SK-N-SH treated with all-trans-retinoic acid at 6 μM for 48 hours (cell line): ENCODE results near the gene EDAR.

Experiments used
- ARNTL ChIP-seq: fragments of 450-650 bp; formaldehyde crosslinking; IDR thresholded peaks from 2 replicates; pipeline ENCODE4 v1.5.0; 2020; ENCODE audit warnings: low read depth, mild to moderate bottlenecking, moderate library complexity, borderline replicate concordance
- BACH2 ChIP-seq: fragments of 250-450 bp; sonication (Bioruptor Pico); IDR thresholded peaks from 2 replicates; pipeline ENCODE4 v1.9.0; 2021; ENCODE audit warnings: mild to moderate bottlenecking, borderline replicate concordance
- CSDC2 ChIP-seq: fragments of 250-450 bp; sonication (Bioruptor Pico); IDR thresholded peaks from 2 replicates; pipeline ENCODE4 v1.5.0; 2020; ENCODE audit warnings: mild to moderate bottlenecking, moderate library complexity
- ESRRG ChIP-seq: fragments of 250-450 bp; sonication (Bioruptor Pico); IDR thresholded peaks from 2 replicates; pipeline ENCODE4 v1.6.1; 2021; ENCODE audit warnings: mild to moderate bottlenecking
- OSR1 ChIP-seq: fragments of 250-450 bp; sonication (Bioruptor Pico); IDR thresholded peaks from 2 replicates; pipeline ENCODE4 v1.8.0; 2022; ENCODE audit warnings: moderate library complexity, mild to moderate bottlenecking, inconsistent platforms
- PPARA ChIP-seq: fragments of 250-450 bp; sonication (Bioruptor Pico); IDR thresholded peaks from 2 replicates; pipeline ENCODE4 v1.5.0; 2020; ENCODE audit warnings: mild to moderate bottlenecking, borderline replicate concordance
- RARB ChIP-seq: fragments of 250-450 bp; sonication (Bioruptor Pico); IDR thresholded peaks from 2 replicates; pipeline ENCODE4 v1.8.0; 2021; ENCODE audit warnings: mild to moderate bottlenecking, moderate library complexity
- ZC3H10 ChIP-seq: fragments of 250-450 bp; sonication (Bioruptor Pico); IDR thresholded peaks from 2 replicates; pipeline ENCODE4 v1.5.1; 2021; ENCODE audit warnings: mild to moderate bottlenecking, moderate library complexity
- ZFP3 ChIP-seq: fragments of 250-450 bp; sonication (Bioruptor Pico); IDR thresholded peaks from 2 replicates; pipeline ENCODE4 v1.5.0; 2020; ENCODE audit warnings: mild to moderate bottlenecking, moderate library complexity
- ZFP30 ChIP-seq: fragments of 450-650 bp; formaldehyde crosslinking; IDR thresholded peaks from 2 replicates; pipeline ENCODE4 v1.5.0; 2022; ENCODE audit warnings: mild to moderate bottlenecking, moderate library complexity
- ZNF565 ChIP-seq: fragments of 450-650 bp; formaldehyde crosslinking; conservative IDR thresholded peaks from 2 replicates; pipeline ENCODE4 v1.5.0; 2020; ENCODE audit warnings: low read depth, mild to moderate bottlenecking, moderate library complexity
- TF ChIP-seq, protein P1 (sequence below): fragments of 250-450 bp; sonication (Bioruptor Pico); IDR thresholded peaks from 2 replicates; pipeline ENCODE4 v1.8.0; 2020; ENCODE audit warnings: mild to moderate bottlenecking, moderate library complexity, borderline replicate concordance
- TF ChIP-seq, protein P2 (sequence below): fragments of 250-450 bp; sonication (Bioruptor Pico); IDR thresholded peaks from 2 replicates; pipeline ENCODE4 v1.5.1; 2020; ENCODE audit warnings: low read depth, mild to moderate bottlenecking, moderate library complexity
- TF ChIP-seq, protein P3 (sequence below): fragments of 250-450 bp; sonication (Bioruptor Pico); IDR thresholded peaks from 2 replicates; pipeline ENCODE4 v1.5.1; 2021; ENCODE audit warnings: mild to moderate bottlenecking, moderate library complexity

DNA sequence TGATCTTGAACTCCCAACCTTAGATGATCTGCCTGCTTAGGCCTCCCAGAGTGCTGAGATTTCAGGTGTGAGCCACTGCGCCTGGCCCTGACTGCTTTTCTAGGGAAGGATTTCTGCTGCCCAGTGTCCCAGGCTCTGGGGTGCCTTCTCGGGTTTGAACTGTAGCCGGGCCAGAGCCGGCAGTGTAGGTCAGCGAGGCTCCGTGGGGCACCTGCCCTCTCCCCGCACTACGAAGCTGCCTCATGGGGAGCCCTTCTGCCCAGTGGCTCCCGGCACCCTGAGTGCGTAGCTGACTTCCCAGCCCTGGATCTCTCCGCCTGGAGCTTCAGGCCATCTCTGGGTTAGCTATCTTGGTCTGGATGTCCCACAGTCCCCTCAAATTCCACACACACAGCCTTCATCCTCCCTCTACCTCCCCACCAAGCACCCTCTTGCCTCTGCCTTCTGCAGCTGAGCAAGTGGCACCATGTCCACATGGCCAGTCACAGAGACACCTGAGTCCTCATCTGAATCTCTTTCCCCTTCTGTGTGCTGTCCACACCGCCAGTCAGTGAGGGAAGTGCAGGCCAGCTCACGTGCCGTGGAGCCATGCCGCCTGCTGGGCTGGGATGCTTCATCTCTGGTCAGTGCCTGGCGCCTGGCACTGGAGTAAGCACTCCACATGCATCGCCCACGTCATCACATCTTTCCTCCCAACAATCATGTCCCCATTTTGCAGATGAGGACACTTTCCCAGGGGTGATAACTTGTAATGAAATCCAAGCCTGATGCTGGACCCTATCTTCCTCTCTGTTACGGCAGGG, 69.2 kb downstream of the EDAR start:
- no peak for TF ChIP-seq ZFP3 (CRISPR knock-in tag)
- TF ChIP-seq OSR1 (CRISPR knock-in tag): no peak
- TF ChIP-seq BACH2 (CRISPR knock-in tag): no peak
- no peak for TF ChIP-seq CSDC2 (CRISPR knock-in tag)
- TF ChIP-seq ZFP30: no peak
- TF ChIP-seq ESRRG (CRISPR knock-in tag): no peak
- TF ChIP-seq, protein P1, sequence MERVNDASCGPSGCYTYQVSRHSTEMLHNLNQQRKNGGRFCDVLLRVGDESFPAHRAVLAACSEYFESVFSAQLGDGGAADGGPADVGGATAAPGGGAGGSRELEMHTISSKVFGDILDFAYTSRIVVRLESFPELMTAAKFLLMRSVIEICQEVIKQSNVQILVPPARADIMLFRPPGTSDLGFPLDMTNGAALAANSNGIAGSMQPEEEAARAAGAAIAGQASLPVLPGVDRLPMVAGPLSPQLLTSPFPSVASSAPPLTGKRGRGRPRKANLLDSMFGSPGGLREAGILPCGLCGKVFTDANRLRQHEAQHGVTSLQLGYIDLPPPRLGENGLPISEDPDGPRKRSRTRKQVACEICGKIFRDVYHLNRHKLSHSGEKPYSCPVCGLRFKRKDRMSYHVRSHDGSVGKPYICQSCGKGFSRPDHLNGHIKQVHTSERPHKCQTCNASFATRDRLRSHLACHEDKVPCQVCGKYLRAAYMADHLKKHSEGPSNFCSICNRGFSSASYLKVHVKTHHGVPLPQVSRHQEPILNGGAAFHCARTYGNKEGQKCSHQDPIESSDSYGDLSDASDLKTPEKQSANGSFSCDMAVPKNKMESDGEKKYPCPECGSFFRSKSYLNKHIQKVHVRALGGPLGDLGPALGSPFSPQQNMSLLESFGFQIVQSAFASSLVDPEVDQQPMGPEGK (CRISPR knock-in tag): no peak
- TF ChIP-seq ZC3H10: no peak
- no peak for TF ChIP-seq ARNTL (CRISPR knock-in tag)
- TF ChIP-seq ZNF565 (CRISPR knock-in tag): no peak
- TF ChIP-seq, protein P2, sequence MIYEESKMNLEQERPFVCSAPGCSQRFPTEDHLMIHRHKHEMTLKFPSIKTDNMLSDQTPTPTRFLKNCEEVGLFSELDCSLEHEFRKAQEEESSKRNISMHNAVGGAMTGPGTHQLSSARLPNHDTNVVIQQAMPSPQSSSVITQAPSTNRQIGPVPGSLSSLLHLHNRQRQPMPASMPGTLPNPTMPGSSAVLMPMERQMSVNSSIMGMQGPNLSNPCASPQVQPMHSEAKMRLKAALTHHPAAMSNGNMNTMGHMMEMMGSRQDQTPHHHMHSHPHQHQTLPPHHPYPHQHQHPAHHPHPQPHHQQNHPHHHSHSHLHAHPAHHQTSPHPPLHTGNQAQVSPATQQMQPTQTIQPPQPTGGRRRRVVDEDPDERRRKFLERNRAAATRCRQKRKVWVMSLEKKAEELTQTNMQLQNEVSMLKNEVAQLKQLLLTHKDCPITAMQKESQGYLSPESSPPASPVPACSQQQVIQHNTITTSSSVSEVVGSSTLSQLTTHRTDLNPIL (CRISPR knock-in tag): no peak
- no peak for TF ChIP-seq PPARA (CRISPR knock-in tag)
- TF ChIP-seq, protein P3, sequence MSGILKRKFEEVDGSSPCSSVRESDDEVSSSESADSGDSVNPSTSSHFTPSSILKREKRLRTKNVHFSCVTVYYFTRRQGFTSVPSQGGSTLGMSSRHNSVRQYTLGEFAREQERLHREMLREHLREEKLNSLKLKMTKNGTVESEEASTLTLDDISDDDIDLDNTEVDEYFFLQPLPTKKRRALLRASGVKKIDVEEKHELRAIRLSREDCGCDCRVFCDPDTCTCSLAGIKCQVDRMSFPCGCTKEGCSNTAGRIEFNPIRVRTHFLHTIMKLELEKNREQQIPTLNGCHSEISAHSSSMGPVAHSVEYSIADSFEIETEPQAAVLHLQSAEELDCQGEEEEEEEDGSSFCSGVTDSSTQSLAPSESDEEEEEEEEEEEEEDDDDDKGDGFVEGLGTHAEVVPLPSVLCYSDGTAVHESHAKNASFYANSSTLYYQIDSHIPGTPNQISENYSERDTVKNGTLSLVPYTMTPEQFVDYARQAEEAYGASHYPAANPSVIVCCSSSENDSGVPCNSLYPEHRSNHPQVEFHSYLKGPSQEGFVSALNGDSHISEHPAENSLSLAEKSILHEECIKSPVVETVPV (CRISPR knock-in tag): no peak
- no peak for TF ChIP-seq RARB
